Testis (tissue), 3 donors: Measurements from ENCODE around the gene PMEL. TPM values are rescaled to one million over a fixed set of nuclear protein-coding genes. Genes with fewer than 3 reads are reported as not detected.

ENCODE experiments used
- DNase-seq: peaks from one replicate; pipeline ENCODE4 v3.0.0-alpha.2; 2019
- H3K27ac ChIP-seq, 2 donors: fragments of 200-600 bp; sonication (generic); one replicate each; pipeline ENCODE4 v1.5.1; 2019
- H3K27me3 ChIP-seq: fragments of 200-600 bp; sonication (generic); one replicate; pipeline ENCODE4 v1.5.1; 2019
- H3K36me3 ChIP-seq: fragments of 200-600 bp; sonication (generic); one replicate; pipeline ENCODE4 v1.5.1; 2017; ENCODE audit warnings: low read depth; ENCODE audit errors: missing control alignments
- H3K4me1 ChIP-seq: fragments of 200-600 bp; sonication (generic); one replicate; pipeline ENCODE4 v1.5.1; 2019
- H3K4me3 ChIP-seq, 2 donors: fragments of 200-600 bp; sonication (generic); one replicate each; pipeline ENCODE4 v1.5.1; 2017 to 2019
- H3K9me3 ChIP-seq: fragments of 200-600 bp; sonication (generic); one replicate; pipeline ENCODE4 v1.5.1; 2017
- CTCF ChIP-seq, 3 experiments: fragments of 450-650 bp in 2 of 3; fragments of 200-600 bp in 1 of 3; sonication (generic) in 1 of 3; IDR thresholded peaks; one replicate each; pipeline ENCODE4 v1.5.1; 2016 to 2019; ENCODE audit warnings: antibody characterized with exemption in 3 of 3, mild to moderate bottlenecking in 2 of 3, moderate library complexity in 1 of 3
- POLR2A ChIP-seq: fragments of 450-650 bp; IDR thresholded peaks from one replicate; pipeline ENCODE4 v1.6.1; 2017; ENCODE audit warnings: antibody characterized with exemption, mild to moderate bottlenecking, moderate library complexity
- WGBS, 2 donors: methylation state at CpG; one replicate each; pipeline ENCODE4 v1.1.5; 2018; 5-methylcytosine and 5-hydroxymethylcytosine counted together
- intact Hi-C: fragments of 100-400 bp; cut with DNase I; formaldehyde crosslinking; loops from one replicate; pipeline ENCODE4 v1.15.1; 2023; ENCODE audit warnings: low total_unique reads
- polyA plus RNA-seq: library from polyadenylated mRNA; stranded (reverse); fragments of 350-450 nt; fragmentation: Illumina TruSeq; extraction: RNeasy Lipid Tissue Mini Kit (QIAGEN cat#74804); gene quantifications from one replicate; pipeline ENCODE4 v1.2.3, GENCODE V29; 2014; ENCODE audit warnings: low read depth, low replicate concordance; ENCODE audit not compliant: insufficient read depth
- total RNA-seq, 2 donors: library from RNA; depleted of rRNA; stranded (reverse); fragments of >200 nt; gene quantifications; one replicate each; pipeline ENCODE4 v1.2.3, GENCODE V29; 2016

PMEL gene
- total and polyA plus RNA-seq, 3 donors from 2014 or later, result 8.2 to 11.1 (median 8.9) TPM

GRCh38 chr12:55915482-55915859 lies 50.4 kb downstream of the PMEL start:
- no peaks in the 10 kb centered on the region for H3K27me3 ChIP-seq
- peaks cover 19% of the 10 kb centered on the region for H3K4me1 ChIP-seq
- WGBS, 2 donors, result 74 to 78% methylated on average over 3 of the region's 3 CpGs
- H3K9me3 ChIP-seq, result no peaks in the 10 kb centered on the region
- H3K27ac ChIP-seq, result no peak overlapping the region
- intact Hi-C loops, result no loop called here
- no peak for TF ChIP-seq POLR2A
- TF ChIP-seq CTCF (IDR thresholded peaks at IDR 0.05), result no peak
- no peak overlapping the region for H3K4me3 ChIP-seq
- no peaks in the 10 kb centered on the region for H3K36me3 ChIP-seq
- no peak for DNase-seq

GRCh38 chr12:55912908-55913307 lies 52.9 kb downstream of the PMEL start:
- 75 to 95% methylated on average over 4 of the region's 4 CpGs for WGBS, 2 donors
- H3K9me3 ChIP-seq, result no peaks in the 10 kb centered on the region
- no peaks in the 10 kb centered on the region for H3K27me3 ChIP-seq
- no peak overlapping the region for H3K27ac ChIP-seq
- intact Hi-C loops, result no loop called here
- no peaks in the 10 kb centered on the region for H3K36me3 ChIP-seq
- TF ChIP-seq CTCF (IDR thresholded peaks at IDR 0.05) (no peak), POLR2A (no peak)
- no peak overlapping the region for H3K4me3 ChIP-seq
- DNase-seq, result no peak
- peaks cover 26% of the 10 kb centered on the region for H3K4me1 ChIP-seq

DNA sequence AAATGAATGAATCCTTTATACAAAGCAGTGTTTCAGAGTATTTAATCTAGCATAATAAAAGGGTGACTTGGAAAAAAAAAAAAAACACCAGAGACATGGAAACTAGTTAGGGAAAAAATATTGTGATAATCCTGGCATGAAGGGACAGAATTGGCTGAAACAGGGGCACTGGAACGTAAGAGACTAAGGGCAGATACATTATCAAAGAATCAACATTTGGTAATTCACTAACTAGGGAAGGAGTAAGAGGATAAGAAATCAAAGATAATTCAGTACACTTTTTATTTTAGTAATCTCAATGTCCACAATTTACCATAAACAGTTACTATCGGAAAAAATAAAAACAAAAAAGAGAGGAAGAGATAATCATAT lies 56.3 kb downstream of the PMEL start:
- WGBS, 2 donors, result 35 to 45% methylated on average over 2 of the region's 2 CpGs
- Histone ChIP-seq H3K36me3 (no peaks in the 10 kb centered on the region), H3K4me3 (no peak overlapping the region), H3K27ac (peak overlapping the region; percentile 45 to 82), H3K9me3 (no peaks in the 10 kb centered on the region), H3K4me1 (peaks cover 24% of the 10 kb centered on the region), H3K27me3 (no peaks in the 10 kb centered on the region)
- intact Hi-C loops, result no loop called here
- TF ChIP-seq POLR2A (no peak), CTCF (IDR thresholded peaks at IDR 0.05) (no peak)
- DNase-seq, result no peak

- Histone ChIP-seq H3K27me3 (no peaks in the 10 kb centered on the region), H3K4me1 (peaks cover 18% of the 10 kb centered on the region), H3K4me3 (no peak overlapping the region), H3K9me3 (no peaks in the 10 kb centered on the region), H3K27ac (peak overlapping the region; percentile 51 to 82), H3K36me3 (no peaks in the 10 kb centered on the region)
- intact Hi-C loops, result no loop called here
- peak; percentile 66 for DNase-seq
- TF ChIP-seq CTCF (IDR thresholded peaks at IDR 0.05) (no peak), POLR2A (no peak)
- 37 to 44% methylated on average over 8 of the region's 8 CpGs for WGBS, 2 donors
Observed at GRCh38 chr12:55908726-55909512, 56.9 kb downstream of the PMEL start.

- 81 to 85% methylated on average over 1 of the region's 1 CpG for WGBS, 2 donors
- Histone ChIP-seq H3K36me3 (no peaks in the 10 kb centered on the region), H3K27ac (no peak overlapping the region), H3K27me3 (no peaks in the 10 kb centered on the region), H3K9me3 (no peaks in the 10 kb centered on the region), H3K4me1 (peaks cover 14% of the 10 kb centered on the region), H3K4me3 (no peak overlapping the region)
- no peak for DNase-seq
- intact Hi-C loops, result no loop called here
- TF ChIP-seq CTCF (IDR thresholded peaks at IDR 0.05), result no peak
- TF ChIP-seq POLR2A, result no peak
Observed at GRCh38 chr12:55906056-55906455, 59.8 kb downstream of the PMEL start.
